ENCODE data around the gene TRABD2B. TPM values are rescaled to one million over a fixed set of nuclear protein-coding genes. Genes with fewer than 3 reads are reported as not detected.

TRABD2B gene
- total RNA-seq, 2 donors from 2014 or later: 3.8 to 10.7 TPM

DNA sequence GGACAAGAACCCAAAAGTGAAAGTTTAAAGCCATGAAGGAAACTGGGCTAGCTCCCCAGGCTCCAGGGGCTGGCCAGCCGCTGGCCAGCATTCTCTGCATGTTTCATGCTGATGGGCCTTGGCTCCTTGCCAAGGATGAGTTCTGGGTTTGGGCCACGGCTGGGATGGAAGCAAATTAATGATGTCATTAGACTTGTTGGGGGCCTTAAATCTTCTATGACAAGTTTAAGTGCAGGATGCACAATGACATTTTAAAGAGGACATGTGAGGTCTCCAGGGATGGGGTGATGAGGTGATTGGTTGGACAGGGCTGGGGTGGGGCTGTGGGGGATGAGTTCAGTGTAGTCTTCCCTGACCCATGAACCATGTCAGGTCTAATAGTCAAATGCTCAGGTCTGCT is 199.6 kb downstream of the TRABD2B start:
- TF ChIP-seq, protein P1, sequence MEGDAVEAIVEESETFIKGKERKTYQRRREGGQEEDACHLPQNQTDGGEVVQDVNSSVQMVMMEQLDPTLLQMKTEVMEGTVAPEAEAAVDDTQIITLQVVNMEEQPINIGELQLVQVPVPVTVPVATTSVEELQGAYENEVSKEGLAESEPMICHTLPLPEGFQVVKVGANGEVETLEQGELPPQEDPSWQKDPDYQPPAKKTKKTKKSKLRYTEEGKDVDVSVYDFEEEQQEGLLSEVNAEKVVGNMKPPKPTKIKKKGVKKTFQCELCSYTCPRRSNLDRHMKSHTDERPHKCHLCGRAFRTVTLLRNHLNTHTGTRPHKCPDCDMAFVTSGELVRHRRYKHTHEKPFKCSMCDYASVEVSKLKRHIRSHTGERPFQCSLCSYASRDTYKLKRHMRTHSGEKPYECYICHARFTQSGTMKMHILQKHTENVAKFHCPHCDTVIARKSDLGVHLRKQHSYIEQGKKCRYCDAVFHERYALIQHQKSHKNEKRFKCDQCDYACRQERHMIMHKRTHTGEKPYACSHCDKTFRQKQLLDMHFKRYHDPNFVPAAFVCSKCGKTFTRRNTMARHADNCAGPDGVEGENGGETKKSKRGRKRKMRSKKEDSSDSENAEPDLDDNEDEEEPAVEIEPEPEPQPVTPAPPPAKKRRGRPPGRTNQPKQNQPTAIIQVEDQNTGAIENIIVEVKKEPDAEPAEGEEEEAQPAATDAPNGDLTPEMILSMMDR (IDR thresholded peaks at IDR 0.05): no peak
- Histone ChIP-seq H3K36me3 (no peaks in the 10 kb centered on the region), H3K9me3 (no peaks in the 10 kb centered on the region), H3K27me3 (replicated peaks; ENCODE audit: insufficient read depth) (no peaks in the 10 kb centered on the region), H3K4me1 (ENCODE audit: control insufficient read depth in 1 of 2, low read depth in 2 of 2) (peaks cover 0 to 12% of the 10 kb centered on the region in 2 donors), H3K4me3 (no peak overlapping the region), H3K27ac (no peak overlapping the region)
- ATAC-seq (ENCODE audit: insufficient number of reproducible peaks, low FRiP score, low read depth): no peak
- no peak for DNase-seq (ENCODE audit: low spot score)

DNA sequence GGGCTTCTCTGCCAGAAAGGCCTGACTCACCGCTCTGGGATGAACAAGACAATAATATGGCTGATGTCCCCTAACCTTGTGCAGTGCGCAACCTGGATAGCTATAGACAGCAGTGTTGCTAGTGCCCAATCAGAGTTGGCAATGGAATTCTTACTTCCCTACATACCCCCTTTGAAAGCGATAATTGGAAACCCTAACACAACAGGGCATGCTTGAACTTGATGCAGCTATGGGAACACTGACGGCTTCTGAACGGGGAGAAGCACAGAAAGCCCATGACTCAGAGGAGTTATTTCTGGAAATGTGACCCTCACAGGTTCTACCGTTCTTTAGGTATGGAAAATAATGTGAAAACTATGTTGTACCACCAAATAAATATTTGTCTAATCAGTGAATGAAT is 200.6 kb downstream of the TRABD2B start:
- peaks cover 3 to 16% of the 10 kb centered on the region in 2 donors for H3K4me1 ChIP-seq (ENCODE audit: control insufficient read depth in 1 of 2, low read depth in 2 of 2)
- no peaks in the 10 kb centered on the region for H3K36me3 ChIP-seq
- TF ChIP-seq, protein P1 (IDR thresholded peaks at IDR 0.05): no peak
- no peaks in the 10 kb centered on the region for H3K9me3 ChIP-seq
- no peak overlapping the region for H3K27ac ChIP-seq
- H3K4me3 ChIP-seq: no peak overlapping the region
- ATAC-seq (ENCODE audit: insufficient number of reproducible peaks, low FRiP score, low read depth): no peak
- DNase-seq (ENCODE audit: low spot score): no peak
- H3K27me3 ChIP-seq (replicated peaks; ENCODE audit: insufficient read depth): no peaks in the 10 kb centered on the region

DNA sequence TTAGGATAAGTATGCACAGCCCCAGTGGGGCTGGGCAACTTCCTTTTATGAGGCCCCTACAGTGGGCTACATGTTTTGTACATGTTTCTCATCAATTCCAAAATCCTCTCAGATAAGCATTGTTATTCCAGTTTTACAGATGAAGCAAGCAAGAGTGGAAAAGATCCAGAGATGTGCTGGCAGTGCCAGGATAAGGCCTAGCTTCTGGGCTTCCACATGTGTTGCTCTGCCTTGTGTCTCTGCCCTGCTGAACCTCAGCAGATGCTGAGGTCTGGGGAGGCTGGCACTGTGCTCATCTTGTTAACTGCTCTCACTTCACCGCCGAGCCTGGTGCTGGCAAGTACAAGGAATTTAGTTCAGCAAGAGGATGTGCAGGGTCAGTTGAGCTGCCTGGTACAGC is 202.1 kb downstream of the TRABD2B start:
- DNase-seq (ENCODE audit: low spot score) (no peak), ATAC-seq (ENCODE audit: insufficient number of reproducible peaks, low FRiP score, low read depth) (no peak)
- Histone ChIP-seq H3K27me3 (replicated peaks; ENCODE audit: insufficient read depth) (no peaks in the 10 kb centered on the region), H3K27ac (no peak overlapping the region), H3K36me3 (no peaks in the 10 kb centered on the region), H3K4me3 (no peak overlapping the region), H3K4me1 (ENCODE audit: control insufficient read depth in 1 of 2, low read depth in 2 of 2) (peaks cover 3 to 22% of the 10 kb centered on the region in 2 donors), H3K9me3 (no peaks in the 10 kb centered on the region)
- TF ChIP-seq, protein P1 (IDR thresholded peaks at IDR 0.05): no peak

DNA sequence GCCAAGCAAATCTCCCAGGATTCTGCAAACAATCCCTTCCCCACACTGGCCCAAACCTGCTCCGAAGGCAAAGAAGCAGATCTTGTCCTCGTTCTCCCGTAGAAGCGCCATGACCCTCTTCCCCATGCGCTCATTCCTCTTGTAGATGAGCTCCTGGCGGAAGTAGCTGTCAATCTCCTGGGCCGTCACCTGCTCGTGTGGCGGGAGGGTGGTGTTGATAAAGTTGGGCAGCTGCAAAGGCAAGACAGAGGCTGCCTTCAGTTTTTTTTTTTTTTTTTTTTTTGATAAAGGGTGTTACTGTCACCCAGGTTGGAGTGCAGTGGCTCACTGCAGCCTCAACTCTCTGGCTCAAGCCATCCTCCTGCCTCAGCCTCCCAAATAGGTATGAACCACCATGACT is 202.7 kb downstream of the TRABD2B start:
- H3K36me3 ChIP-seq: no peaks in the 10 kb centered on the region
- no peak overlapping the region for H3K27ac ChIP-seq
- TF ChIP-seq, protein P1 (IDR thresholded peaks at IDR 0.05): no peak
- peaks cover 3 to 22% of the 10 kb centered on the region in 2 donors for H3K4me1 ChIP-seq (ENCODE audit: control insufficient read depth in 1 of 2, low read depth in 2 of 2)
- H3K27me3 ChIP-seq (replicated peaks; ENCODE audit: insufficient read depth): no peaks in the 10 kb centered on the region
- DNase-seq (ENCODE audit: low spot score) (no peak), ATAC-seq (ENCODE audit: insufficient number of reproducible peaks, low FRiP score, low read depth) (no peak)
- H3K9me3 ChIP-seq: no peaks in the 10 kb centered on the region
- H3K4me3 ChIP-seq: no peak overlapping the region

DNA sequence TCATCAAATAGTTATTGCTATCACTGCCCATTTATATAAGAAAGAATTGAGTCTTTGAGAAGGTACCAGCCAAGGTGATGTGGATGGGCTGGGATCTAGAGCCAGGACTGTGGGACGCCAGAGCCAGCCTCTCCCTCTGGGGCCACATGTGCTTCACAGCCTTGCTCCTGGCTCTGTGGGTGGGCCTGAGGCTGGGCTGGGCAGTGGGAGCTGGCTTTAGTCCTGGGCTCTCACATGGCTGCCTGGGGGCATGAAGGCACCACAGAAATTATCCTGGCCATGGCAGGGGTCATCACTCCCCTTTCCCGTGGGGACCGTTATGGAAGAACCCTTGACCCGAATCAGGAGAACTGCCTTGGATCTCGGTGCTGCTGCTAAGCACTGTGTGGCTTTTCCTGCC is 203.1 kb downstream of the TRABD2B start:
- no peak for ATAC-seq (ENCODE audit: insufficient number of reproducible peaks, low FRiP score, low read depth)

More for the DNA sequence above, 203.1 kb downstream of the TRABD2B start:
- Histone ChIP-seq H3K4me3 (no peak overlapping the region), H3K4me1 (ENCODE audit: control insufficient read depth in 1 of 2, low read depth in 2 of 2) (peaks cover 3 to 22% of the 10 kb centered on the region in 2 donors), H3K27ac (no peak overlapping the region), H3K36me3 (no peaks in the 10 kb centered on the region), H3K27me3 (replicated peaks; ENCODE audit: insufficient read depth) (no peaks in the 10 kb centered on the region), H3K9me3 (no peaks in the 10 kb centered on the region)
- TF ChIP-seq, protein P1 (IDR thresholded peaks at IDR 0.05): no peak
- no peak for DNase-seq (ENCODE audit: low spot score)
